Stomach (tissue), 9 donors: Measurements from ENCODE around the gene AKAP6. TPM values are rescaled to one million over a fixed set of nuclear protein-coding genes. Genes with fewer than 3 reads are reported as not detected.

Source experiments
- DNase-seq, 2 donors: peaks; one replicate each; pipeline versions ENCODE4 v3.0.0 to v3.0.0-alpha.2; 2013 to 2019
- H3K27ac ChIP-seq, 5 donors: fragments of 200-600 bp in 4 of 5; sonication (generic) in 4 of 5; one replicate each; pipeline ENCODE4 v1.5.1; 2013 to 2019; ENCODE audit warnings: mild to moderate bottlenecking in 1 of 5, moderate library complexity in 1 of 5
- H3K27me3 ChIP-seq, 3 donors: fragments of 200-600 bp; sonication (generic); one replicate each; pipeline ENCODE4 v1.5.1; 2017 to 2019; ENCODE audit warnings: mixed run types in 1 of 3
- H3K36me3 ChIP-seq, 4 donors: fragments of 200-600 bp; sonication (generic); 1 replicate in 3 of 4; 2 replicates in 1 of 4; pipeline ENCODE4 v1.5.1; 2016 to 2019
- H3K4me1 ChIP-seq, 4 donors: fragments of 200-600 bp; sonication (generic); one replicate each; pipeline ENCODE4 v1.5.1; 2016 to 2019
- H3K4me3 ChIP-seq, 4 donors: fragments of 200-600 bp; sonication (generic) in 3 of 4; one replicate each; pipeline ENCODE4 v1.5.1; 2016 to 2019; ENCODE audit warnings: mild to moderate bottlenecking in 1 of 4
- H3K9me3 ChIP-seq, 4 donors: fragments of 200-600 bp; sonication (generic); one replicate each; pipeline ENCODE4 v1.5.1; 2016 to 2019
- CTCF ChIP-seq, 7 experiments: fragments of 450-650 bp in 4 of 7; fragments of 200-600 bp in 3 of 7; sonication (generic) in 3 of 7; IDR thresholded peaks; one replicate each; pipeline ENCODE4 v1.5.1; 2016 to 2019; ENCODE audit warnings: antibody characterized with exemption in 7 of 7, control low read depth in 2 of 7, mild to moderate bottlenecking in 1 of 7
- EP300 ChIP-seq: sonication (generic); formaldehyde crosslinking; IDR thresholded peaks from one replicate; pipeline ENCODE4 v1.6.1; 2017; ENCODE audit warnings: antibody characterized with exemption
- POLR2A ChIP-seq, 4 donors: fragments of 450-650 bp; IDR thresholded peaks; one replicate each; pipeline ENCODE4 v1.6.1; 2016; ENCODE audit warnings: antibody characterized with exemption in 4 of 4, control low read depth in 2 of 4, mild to moderate bottlenecking in 1 of 4, moderate library complexity in 1 of 4
- POLR2AphosphoS5 ChIP-seq, 3 donors: sonication (generic); formaldehyde crosslinking; IDR thresholded peaks; one replicate each; pipeline ENCODE4 v1.6.1; 2016; ENCODE audit warnings: antibody characterized with exemption in 3 of 3
- WGBS, 5 donors: extraction: QIAGEN DNeasy Blood & Tissue Kit in 3 of 5; methylation state at CpG; one replicate each; pipeline versions ENCODE4 v1.1.5 to v1.1.7; 2013 to 2018; 5-methylcytosine and 5-hydroxymethylcytosine counted together
- intact Hi-C: fragments of 100-400 bp; cut with DNase I; formaldehyde crosslinking; loops from one replicate; pipeline ENCODE4 v1.15.1; 2023; ENCODE audit warnings: low total_unique reads
- polyA plus RNA-seq, 3 donors: library from polyadenylated mRNA; stranded (reverse); fragments of 200-250 nt; gene quantifications; one replicate each; pipeline ENCODE4 v1.2.3, GENCODE V29; 2013
- total RNA-seq, 5 donors: library from RNA; depleted of rRNA; stranded (reverse); fragments of >200 nt; gene quantifications; one replicate each; pipeline versions ENCODE4 v1.1.0 to v1.2.3, GENCODE V29; 2014 to 2016
- donor health status: healthy with polysubstance abuse.
- donor health status: Bipolar disorder and iron deficiency.
- donor health status: healthy.

The AKAP6 gene
- total and polyA plus RNA-seq, 8 donors, result 0.15 to 132 (median 3.3) TPM

DNA sequence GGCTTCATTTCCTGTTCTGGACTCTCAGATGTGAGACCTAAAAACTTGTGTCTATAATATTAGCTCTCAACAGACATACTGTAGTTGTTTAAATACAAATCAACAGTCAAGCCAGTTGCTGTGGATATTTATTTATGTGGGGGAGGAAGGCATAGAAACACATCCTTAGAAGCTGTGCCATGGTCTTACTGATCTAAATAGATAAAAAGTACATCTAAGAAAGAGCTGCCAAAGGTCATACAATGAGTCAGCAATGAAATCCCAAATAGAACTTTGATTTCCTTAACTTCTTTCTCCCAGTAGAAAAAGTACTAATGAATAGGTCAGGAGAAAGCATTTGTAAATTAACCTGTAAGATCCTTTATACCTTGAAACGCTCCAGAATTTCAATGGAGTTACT lies 185.1 kb downstream of the AKAP6 start:
- WGBS, 5 donors, result 0 to 59% (median 47%) methylated on average over 1 of the region's 1 CpG
- TF ChIP-seq EP300 (no peak), POLR2A (IDR thresholded peaks at IDR 0.05) (no peak), CTCF (IDR thresholded peaks at IDR 0.05) (no peak), POLR2AphosphoS5 (IDR thresholded peaks at IDR 0.05) (no peak)
- Histone ChIP-seq H3K9me3 (no peaks in the 10 kb centered on the region), H3K36me3 (no peaks in the 10 kb centered on the region), H3K4me3 (no peak overlapping the region), H3K27me3 (peaks cover 0 to 7% (median 0%) of the 10 kb centered on the region in 3 donors), H3K4me1 (peaks cover 0 to 35% (median 4%) of the 10 kb centered on the region in 4 donors), H3K27ac (no peak overlapping the region)
- intact Hi-C loops, result no loop called here
- no peak for DNase-seq

GRCh38 chr14:32514681-32515080 lies 185.6 kb downstream of the AKAP6 start:
- intact Hi-C loops, result no loop called here
- Histone ChIP-seq H3K27me3 (peaks cover 0 to 7% (median 0%) of the 10 kb centered on the region in 3 donors), H3K36me3 (no peaks in the 10 kb centered on the region), H3K4me3 (no peak overlapping the region), H3K4me1 (peaks cover 0 to 31% (median 4%) of the 10 kb centered on the region in 4 donors), H3K9me3 (no peaks in the 10 kb centered on the region), H3K27ac (no peak overlapping the region)
- DNase-seq, result no peak
- TF ChIP-seq POLR2AphosphoS5 (IDR thresholded peaks at IDR 0.05) (no peak), POLR2A (IDR thresholded peaks at IDR 0.05) (no peak), CTCF (IDR thresholded peaks at IDR 0.05) (no peak), EP300 (no peak)

- Histone ChIP-seq H3K4me1 (peaks cover 0 to 10% (median 0%) of the 10 kb centered on the region in 4 donors), H3K36me3 (no peaks in the 10 kb centered on the region), H3K27ac (no peak overlapping the region), H3K9me3 (no peaks in the 10 kb centered on the region), H3K27me3 (no peaks in the 10 kb centered on the region), H3K4me3 (no peak overlapping the region)
- 23 to 50% (median 39%) methylated on average over 3 of the region's 3 CpGs for WGBS, 5 donors
- no peak for TF ChIP-seq POLR2AphosphoS5 (IDR thresholded peaks at IDR 0.05)
- intact Hi-C loops, result no loop called here
- DNase-seq, result no peak
These were observed 195.7 kb downstream of the AKAP6 start for GRCh38 chr14:32524609-32525375.

DNA sequence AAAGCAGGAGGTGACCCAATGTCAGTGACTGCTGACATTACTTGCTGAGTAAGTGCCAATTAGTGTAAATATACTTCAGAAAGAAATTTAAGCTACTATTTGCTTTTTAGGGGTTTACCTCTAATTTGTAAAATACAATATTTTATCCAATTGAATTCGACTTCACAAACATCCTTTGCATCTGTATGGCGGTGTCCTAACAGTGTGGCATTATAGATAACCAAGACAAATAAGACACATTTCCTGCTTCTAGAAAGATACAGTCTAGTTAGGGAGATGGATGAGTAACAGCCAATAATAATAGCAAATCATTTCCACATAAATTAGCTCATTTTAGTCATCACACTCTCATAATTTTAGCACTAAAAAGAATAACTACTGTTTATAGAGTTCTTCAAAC lies 196.5 kb downstream of the AKAP6 start:
- Histone ChIP-seq H3K9me3 (no peaks in the 10 kb centered on the region), H3K27ac (no peak overlapping the region), H3K4me3 (no peak overlapping the region), H3K27me3 (no peaks in the 10 kb centered on the region), H3K4me1 (peaks cover 0 to 10% (median 0%) of the 10 kb centered on the region in 4 donors), H3K36me3 (no peaks in the 10 kb centered on the region)
- intact Hi-C loops, result no loop called here
- TF ChIP-seq POLR2AphosphoS5 (IDR thresholded peaks at IDR 0.05) (no peak), POLR2A (IDR thresholded peaks at IDR 0.05) (no peak), CTCF (IDR thresholded peaks at IDR 0.05) (no peak)
- DNase-seq, result no peak
- 48 to 74% (median 67%) methylated on average over 2 of the region's 2 CpGs for WGBS, 5 donors

DNA sequence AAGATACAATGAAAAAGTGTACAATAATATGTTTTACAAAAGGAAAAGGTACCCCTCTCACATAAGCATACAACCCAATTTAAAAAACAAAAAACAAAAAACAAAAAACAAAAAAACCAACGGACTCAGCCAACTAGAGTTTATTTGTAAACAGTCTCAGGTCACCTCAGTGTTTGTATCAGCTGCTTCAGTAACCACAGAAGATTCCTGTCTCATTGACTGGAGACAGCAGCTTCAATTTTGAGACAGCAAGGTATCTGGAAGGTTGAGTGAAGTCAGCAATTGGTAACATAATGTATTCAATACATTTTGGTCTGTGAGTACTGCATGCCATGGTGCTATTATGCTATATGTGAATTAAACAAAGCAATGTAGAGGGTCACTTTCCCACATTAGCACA lies 201.7 kb downstream of the AKAP6 start:
- TF ChIP-seq POLR2AphosphoS5 (IDR thresholded peaks at IDR 0.05) (no peak), CTCF (IDR thresholded peaks at IDR 0.05) (no peak), EP300 (no peak)
- no peak overlapping the region for H3K4me3 ChIP-seq
- H3K27ac ChIP-seq, result no peak overlapping the region
- intact Hi-C loops, result no loop called here
- H3K36me3 ChIP-seq, result no peaks in the 10 kb centered on the region
- WGBS, 5 donors, result 24 to 38% (median 25%) methylated on average over 1 of the region's 1 CpG
- H3K9me3 ChIP-seq, result no peaks in the 10 kb centered on the region
- no peaks in the 10 kb centered on the region for H3K4me1 ChIP-seq
- no peak for DNase-seq
- H3K27me3 ChIP-seq, result no peaks in the 10 kb centered on the region
